Measurements from ENCODE around the gene GALNT11.

GALNT11 gene

DNA sequence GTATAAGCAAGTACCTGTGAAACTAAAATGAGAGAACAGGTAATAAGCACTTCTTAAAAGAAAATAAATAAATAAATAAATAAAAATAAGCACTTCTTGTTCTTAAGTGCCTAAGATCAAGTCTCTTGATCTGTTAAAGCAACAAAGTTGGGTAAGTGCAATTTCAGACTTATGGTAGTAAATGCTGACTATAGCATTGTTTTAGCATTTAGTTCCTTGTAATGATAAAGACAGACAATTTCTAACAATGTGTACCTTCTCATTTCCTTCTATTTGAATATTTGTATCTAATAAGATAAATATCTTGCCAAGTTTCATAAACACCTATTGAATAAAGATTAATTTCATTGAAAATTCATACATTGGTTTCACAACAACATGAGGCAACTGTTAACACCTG is 87.4 kb downstream of the GALNT11 start:
- DNase-seq (ENCODE audit: insufficient read length, low spot score) = no peak
- no peak for TF ChIP-seq SPI1 (IDR thresholded peaks at IDR 0.05; ENCODE audit: low read depth, low read length)
- no peak for TF ChIP-seq POU2F2 (IDR thresholded peaks at IDR 0.05; ENCODE audit: low read depth, low read length)
- no peak for TF ChIP-seq POLR2A (IDR thresholded peaks at IDR 0.05; ENCODE audit: low read depth, low read length)
- TF ChIP-seq TAF1 (IDR thresholded peaks at IDR 0.05; ENCODE audit: low read depth, low read length) = no peak
- TF ChIP-seq POLR2AphosphoS5 (IDR thresholded peaks at IDR 0.05; ENCODE audit: low read depth, low read length) = no peak
- TF ChIP-seq PAX5 (IDR thresholded peaks at IDR 0.05; ENCODE audit: insufficient read depth, low read length, severe bottlenecking) = no peak
- FAIRE-seq = no peak

DNA sequence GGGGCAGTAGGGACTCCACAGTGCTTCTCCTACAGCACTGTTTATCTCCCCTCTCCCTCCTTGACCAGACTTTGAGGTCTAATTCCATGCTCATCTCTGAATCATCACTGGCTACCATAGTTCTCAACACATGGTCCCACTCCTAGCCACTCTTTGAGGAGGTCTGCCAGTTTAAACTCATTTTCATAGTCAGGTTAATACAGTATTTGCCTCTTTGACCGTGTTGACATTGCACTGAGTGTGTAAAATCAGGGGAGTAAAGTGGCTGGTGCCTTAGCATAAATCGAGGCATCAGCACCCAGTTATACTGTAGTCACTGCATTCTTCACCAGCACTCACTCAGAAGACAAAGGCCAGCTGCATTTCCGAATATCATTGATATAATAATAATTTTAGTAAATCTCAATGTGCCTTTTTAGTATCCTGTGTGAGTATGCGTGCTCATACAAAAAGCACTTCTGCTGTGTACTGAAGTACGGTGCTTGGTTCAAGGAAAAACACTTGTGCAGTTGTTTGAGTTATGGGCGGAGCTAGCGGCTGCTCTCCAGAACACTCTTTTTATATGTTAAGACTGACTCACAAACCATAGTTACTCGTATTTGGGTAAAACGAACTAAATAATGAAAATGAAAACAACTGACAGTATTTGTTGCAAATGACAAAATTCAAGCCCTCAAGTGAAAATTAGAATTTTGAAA is 89.7 kb downstream of the GALNT11 start:
- TF ChIP-seq POLR2AphosphoS5 (IDR thresholded peaks at IDR 0.05; ENCODE audit: low read depth, low read length) = no peak
- TF ChIP-seq PAX5 (IDR thresholded peaks at IDR 0.05; ENCODE audit: insufficient read depth, low read length, severe bottlenecking) = no peak
- TF ChIP-seq POLR2A (IDR thresholded peaks at IDR 0.05; ENCODE audit: low read depth, low read length) = no peak
- no peak for TF ChIP-seq POU2F2 (IDR thresholded peaks at IDR 0.05; ENCODE audit: low read depth, low read length)
- no peak for TF ChIP-seq SPI1 (IDR thresholded peaks at IDR 0.05; ENCODE audit: low read depth, low read length)

DNA sequence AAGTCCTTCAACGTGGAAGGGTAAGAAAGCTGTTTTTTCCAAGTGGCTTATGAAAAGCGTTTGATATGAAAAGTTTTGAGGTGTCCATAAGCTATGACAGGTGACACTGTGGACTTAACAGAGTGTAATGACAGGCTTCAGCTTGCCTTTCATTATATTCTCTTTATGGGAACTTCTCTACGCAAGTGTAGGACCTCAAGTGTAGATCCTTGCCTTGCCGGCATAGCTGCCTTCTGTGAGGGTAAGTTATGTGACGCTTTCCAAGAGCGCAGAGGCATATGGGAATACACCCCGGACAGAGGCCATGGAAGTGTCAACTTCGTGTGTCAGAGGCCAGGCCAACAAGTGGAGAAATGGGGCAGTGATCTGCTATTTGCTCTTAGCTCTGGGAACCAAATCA is 91.9 kb downstream of the GALNT11 start:
- FAIRE-seq (no peak), DNase-seq (ENCODE audit: insufficient read length, low spot score) (no peak)
- TF ChIP-seq SPI1 (IDR thresholded peaks at IDR 0.05; ENCODE audit: low read depth, low read length) = no peak
- no peak for TF ChIP-seq TAF1 (IDR thresholded peaks at IDR 0.05; ENCODE audit: low read depth, low read length)
- no peak for TF ChIP-seq POLR2AphosphoS5 (IDR thresholded peaks at IDR 0.05; ENCODE audit: low read depth, low read length)
- TF ChIP-seq PAX5 (IDR thresholded peaks at IDR 0.05; ENCODE audit: insufficient read depth, low read length, severe bottlenecking) = no peak
- no peak for TF ChIP-seq POU2F2 (IDR thresholded peaks at IDR 0.05; ENCODE audit: low read depth, low read length)
- TF ChIP-seq POLR2A (IDR thresholded peaks at IDR 0.05; ENCODE audit: low read depth, low read length) = no peak

More for the DNA sequence above, 89.7 kb downstream of the GALNT11 start:
- DNase-seq (ENCODE audit: insufficient read length, low spot score) (no peak), FAIRE-seq (no peak)

DNA sequence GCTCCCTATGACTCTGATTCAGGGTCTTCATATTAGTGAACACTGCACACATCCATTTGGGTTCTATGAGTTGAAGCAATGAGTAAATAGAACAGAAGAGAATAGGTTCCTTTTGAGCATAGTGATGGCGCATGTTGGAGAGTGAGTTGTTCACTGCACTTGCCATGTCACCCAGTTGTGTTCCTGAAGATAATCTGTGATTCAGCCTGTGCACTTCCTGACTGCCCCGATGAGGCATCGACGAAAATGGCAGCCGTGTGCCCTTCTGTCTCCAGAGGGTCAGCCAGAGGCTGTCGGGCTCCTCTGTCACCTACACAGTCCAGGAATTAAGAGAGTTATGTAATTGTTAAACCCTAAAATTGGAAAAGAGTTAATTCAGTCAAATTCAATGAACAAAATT is 94.7 kb downstream of the GALNT11 start:
- TF ChIP-seq PAX5 (IDR thresholded peaks at IDR 0.05; ENCODE audit: insufficient read depth, low read length, severe bottlenecking) = no peak
- TF ChIP-seq POU2F2 (IDR thresholded peaks at IDR 0.05; ENCODE audit: low read depth, low read length) = no peak
- TF ChIP-seq POLR2AphosphoS5 (IDR thresholded peaks at IDR 0.05; ENCODE audit: low read depth, low read length) = no peak
- TF ChIP-seq TAF1 (IDR thresholded peaks at IDR 0.05; ENCODE audit: low read depth, low read length) = no peak
- TF ChIP-seq POLR2A (IDR thresholded peaks at IDR 0.05; ENCODE audit: low read depth, low read length) = no peak
- TF ChIP-seq SPI1 (IDR thresholded peaks at IDR 0.05; ENCODE audit: low read depth, low read length) = no peak
- no peak for DNase-seq (ENCODE audit: insufficient read length, low spot score)
- no peak for FAIRE-seq

DNA sequence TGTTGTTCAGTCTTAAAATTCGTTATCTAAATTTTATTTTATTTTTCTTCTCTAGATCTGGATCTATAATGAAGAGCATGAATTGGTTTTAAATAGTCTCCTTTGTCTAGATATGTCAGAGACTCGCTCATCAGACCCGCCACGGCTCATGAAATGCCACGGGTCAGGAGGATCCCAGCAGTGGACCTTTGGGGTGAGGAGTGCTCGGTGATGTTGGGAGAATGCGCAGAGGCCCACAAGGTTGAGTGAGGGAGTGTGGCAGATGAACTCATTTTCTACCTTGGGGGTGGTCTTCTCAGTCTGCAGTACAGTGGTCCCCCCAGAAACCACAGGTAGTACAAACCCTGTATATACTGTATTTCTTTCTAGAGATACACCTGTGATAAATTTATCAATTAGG is 95.3 kb downstream of the GALNT11 start:
- FAIRE-seq (no peak), DNase-seq (ENCODE audit: insufficient read length, low spot score) (no peak)
- TF ChIP-seq SPI1 (IDR thresholded peaks at IDR 0.05; ENCODE audit: low read depth, low read length) (no peak), POLR2AphosphoS5 (IDR thresholded peaks at IDR 0.05; ENCODE audit: low read depth, low read length) (no peak), TAF1 (IDR thresholded peaks at IDR 0.05; ENCODE audit: low read depth, low read length) (no peak), POLR2A (IDR thresholded peaks at IDR 0.05; ENCODE audit: low read depth, low read length) (no peak), POU2F2 (IDR thresholded peaks at IDR 0.05; ENCODE audit: low read depth, low read length) (no peak), PAX5 (IDR thresholded peaks at IDR 0.05; ENCODE audit: insufficient read depth, low read length, severe bottlenecking) (no peak)

DNA sequence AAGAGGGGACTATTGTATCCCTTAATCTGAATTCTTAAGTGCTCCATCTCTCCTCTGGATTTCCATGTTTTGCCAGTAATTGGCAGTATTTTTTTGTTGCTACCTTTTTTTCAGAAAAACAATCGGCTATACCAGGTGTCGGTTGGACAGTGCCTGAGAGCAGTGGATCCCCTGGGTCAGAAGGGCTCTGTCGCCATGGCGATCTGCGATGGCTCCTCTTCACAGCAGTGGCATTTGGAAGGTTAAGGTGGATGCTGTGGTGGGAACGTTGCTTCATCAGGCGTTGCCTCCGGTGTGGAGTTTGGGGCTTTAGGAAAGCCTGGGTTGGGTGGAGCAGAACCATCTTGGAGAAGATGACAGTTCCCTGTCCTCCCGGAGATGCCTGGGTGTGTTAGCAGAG is 96.0 kb downstream of the GALNT11 start:
- TF ChIP-seq PAX5 (IDR thresholded peaks at IDR 0.05; ENCODE audit: insufficient read depth, low read length, severe bottlenecking) (no peak), POLR2A (IDR thresholded peaks at IDR 0.05; ENCODE audit: low read depth, low read length) (no peak), SPI1 (IDR thresholded peaks at IDR 0.05; ENCODE audit: low read depth, low read length) (no peak), POLR2AphosphoS5 (IDR thresholded peaks at IDR 0.05; ENCODE audit: low read depth, low read length) (no peak), POU2F2 (IDR thresholded peaks at IDR 0.05; ENCODE audit: low read depth, low read length) (no peak), TAF1 (IDR thresholded peaks at IDR 0.05; ENCODE audit: low read depth, low read length) (no peak)
- FAIRE-seq (no peak), DNase-seq (ENCODE audit: insufficient read length, low spot score) (no peak)

DNA sequence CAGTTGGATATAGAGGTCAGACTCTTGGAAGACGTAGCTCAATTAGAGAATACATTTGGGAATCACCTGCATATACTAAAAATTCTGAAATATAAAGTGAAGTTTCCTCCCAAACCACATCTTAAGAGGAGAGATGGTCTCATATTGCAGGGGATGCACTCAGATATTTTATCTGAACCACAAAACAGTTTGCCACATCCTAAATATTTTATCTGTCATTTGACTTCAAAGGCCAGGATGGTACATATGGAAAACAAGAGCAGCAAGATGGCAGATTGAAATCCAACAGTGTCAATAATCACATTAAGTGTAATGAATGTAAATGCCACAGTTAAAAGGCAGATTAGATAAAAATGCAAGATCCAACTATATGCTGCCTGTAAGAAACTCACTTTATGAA is 97.1 kb downstream of the GALNT11 start:
- no peak for DNase-seq (ENCODE audit: insufficient read length, low spot score)
- FAIRE-seq = no peak
- TF ChIP-seq TAF1 (IDR thresholded peaks at IDR 0.05; ENCODE audit: low read depth, low read length) = no peak
- TF ChIP-seq PAX5 (IDR thresholded peaks at IDR 0.05; ENCODE audit: insufficient read depth, low read length, severe bottlenecking) = no peak
- no peak for TF ChIP-seq POLR2AphosphoS5 (IDR thresholded peaks at IDR 0.05; ENCODE audit: low read depth, low read length)
- TF ChIP-seq SPI1 (IDR thresholded peaks at IDR 0.05; ENCODE audit: low read depth, low read length) = no peak
- no peak for TF ChIP-seq POLR2A (IDR thresholded peaks at IDR 0.05; ENCODE audit: low read depth, low read length)
- no peak for TF ChIP-seq POU2F2 (IDR thresholded peaks at IDR 0.05; ENCODE audit: low read depth, low read length)

DNA sequence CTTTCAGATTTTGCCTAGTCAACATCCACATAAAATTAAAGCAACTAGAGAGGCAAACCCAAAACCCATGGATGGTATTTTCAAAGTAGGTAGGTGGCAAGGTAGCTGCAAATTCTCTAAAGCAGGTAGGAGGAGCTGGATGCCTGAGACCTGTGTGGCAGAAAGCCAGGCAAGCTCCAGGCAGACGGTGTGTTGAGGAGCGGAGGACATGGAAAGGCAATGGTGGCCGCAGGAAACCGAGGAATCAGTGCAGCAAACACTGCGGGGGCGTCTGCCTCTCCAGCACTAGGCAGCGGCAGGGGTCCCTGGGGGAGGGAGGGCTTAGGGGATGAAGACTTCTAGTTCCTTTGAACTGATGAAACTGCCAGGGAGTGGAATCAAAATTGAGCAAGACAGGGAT is 101.3 kb downstream of the GALNT11 start:
- no peak for DNase-seq (ENCODE audit: insufficient read length, low spot score)
- no peak for FAIRE-seq
- TF ChIP-seq POU2F2 (IDR thresholded peaks at IDR 0.05; ENCODE audit: low read depth, low read length) = no peak
- TF ChIP-seq SPI1 (IDR thresholded peaks at IDR 0.05; ENCODE audit: low read depth, low read length) = no peak
- no peak for TF ChIP-seq POLR2A (IDR thresholded peaks at IDR 0.05; ENCODE audit: low read depth, low read length)
- TF ChIP-seq POLR2AphosphoS5 (IDR thresholded peaks at IDR 0.05; ENCODE audit: low read depth, low read length) = no peak
- TF ChIP-seq PAX5 (IDR thresholded peaks at IDR 0.05; ENCODE audit: insufficient read depth, low read length, severe bottlenecking) = no peak
- TF ChIP-seq TAF1 (IDR thresholded peaks at IDR 0.05; ENCODE audit: low read depth, low read length) = no peak

DNA sequence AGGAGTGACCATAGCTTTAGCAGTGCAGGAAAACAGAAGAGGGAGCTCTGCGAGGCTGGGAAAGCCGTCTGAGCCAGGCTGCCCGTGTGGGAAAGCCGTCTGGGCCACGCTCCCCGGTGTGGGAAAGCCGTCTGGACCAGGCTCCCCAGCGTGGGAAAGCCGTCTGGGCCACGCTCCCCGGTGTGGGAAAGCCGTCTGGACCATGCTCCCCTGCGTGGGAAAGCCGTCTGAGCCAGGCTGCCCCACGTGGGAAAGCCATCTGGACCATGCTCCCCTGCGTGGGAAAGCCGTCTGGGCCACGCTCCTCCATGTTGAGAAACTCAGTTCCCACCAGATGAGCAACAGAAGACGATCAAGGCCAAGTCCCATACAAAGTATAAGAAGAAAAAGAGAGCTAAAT is 101.8 kb downstream of the GALNT11 start:
- no peak for DNase-seq (ENCODE audit: insufficient read length, low spot score)
- TF ChIP-seq SPI1 (IDR thresholded peaks at IDR 0.05; ENCODE audit: low read depth, low read length) = no peak
- no peak for FAIRE-seq

DNA sequence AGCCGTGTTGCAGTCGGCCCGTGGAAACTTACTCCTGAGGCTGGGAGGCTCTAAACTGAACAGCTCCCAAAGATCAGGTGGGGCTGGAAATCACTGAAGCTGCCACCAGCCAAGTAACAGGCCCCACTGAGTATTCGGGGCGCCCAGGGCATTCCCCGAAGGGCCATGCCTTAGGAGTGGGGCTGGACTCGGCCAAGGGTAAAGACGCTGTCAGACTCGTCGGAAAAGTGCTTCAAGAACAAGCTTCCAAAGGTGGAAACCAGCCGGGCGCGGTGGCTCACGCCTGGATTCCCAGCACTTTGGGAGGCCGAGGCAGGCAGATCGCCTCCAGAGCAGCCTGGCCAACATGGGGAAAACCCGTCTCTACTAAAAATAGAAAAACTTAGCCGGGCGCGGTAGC is 102.8 kb downstream of the GALNT11 start:
- FAIRE-seq = no peak
- no peak for DNase-seq (ENCODE audit: insufficient read length, low spot score)
- TF ChIP-seq SPI1 (IDR thresholded peaks at IDR 0.05; ENCODE audit: low read depth, low read length) (no peak), TAF1 (IDR thresholded peaks at IDR 0.05; ENCODE audit: low read depth, low read length) (no peak), PAX5 (IDR thresholded peaks at IDR 0.05; ENCODE audit: insufficient read depth, low read length, severe bottlenecking) (no peak), POU2F2 (IDR thresholded peaks at IDR 0.05; ENCODE audit: low read depth, low read length) (no peak), POLR2AphosphoS5 (IDR thresholded peaks at IDR 0.05; ENCODE audit: low read depth, low read length) (no peak), POLR2A (IDR thresholded peaks at IDR 0.05; ENCODE audit: low read depth, low read length) (no peak)

Measured in GM12891 (cell line).